ENCODE data around the gene RASSF4. TPM values are rescaled to one million over a fixed set of nuclear protein-coding genes. Genes with fewer than 3 reads are reported as not detected.

Gene RASSF4
- total RNA-seq, 2 experiments from 2014 or later: 1.2 to 3.1 TPM

DNA sequence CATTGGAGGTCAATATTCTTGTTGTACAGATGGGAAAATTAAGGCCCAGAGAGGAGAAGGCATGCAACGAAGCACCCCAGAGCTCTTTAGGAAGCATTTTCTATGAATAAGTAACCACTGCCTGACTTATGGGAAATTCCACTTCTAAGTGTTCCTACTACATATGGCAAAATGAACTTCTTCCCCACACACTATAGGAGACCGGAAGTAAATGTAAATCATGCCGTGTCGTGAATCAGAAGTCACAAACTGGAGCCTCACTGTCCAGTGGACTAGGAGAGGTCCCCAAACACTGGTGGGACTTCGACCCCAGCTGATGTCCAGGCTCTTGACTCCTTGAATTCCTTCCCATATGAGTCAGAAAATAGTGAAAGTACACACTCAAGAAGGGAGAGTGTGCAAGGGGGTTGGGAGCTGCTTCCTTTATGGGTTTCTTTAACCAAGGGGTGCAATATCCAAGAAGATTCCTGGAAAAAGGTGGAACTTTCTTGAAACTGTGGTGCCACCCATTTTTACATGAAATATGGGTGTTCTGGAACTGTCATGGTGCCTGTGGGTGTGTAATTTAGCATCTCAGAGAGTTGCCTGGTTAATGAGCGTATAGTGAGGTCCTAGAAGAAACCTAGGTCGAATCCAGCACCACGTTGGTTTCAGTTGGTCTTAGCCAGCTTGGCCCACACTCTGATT is 6.7 kb downstream of the RASSF4 start:
- peaks cover 2% of the 10 kb centered on the region for H3K36me3 Mint-ChIP-seq
- CTCF ChIA-PET: interaction anchor here (0.8 to 2.7 kb wide), 7 partner anchors 8 to 33 kb away, joined by 3 to 11 read pairs (median 4); partner anchors contain the start of gene DEPP1

DNA sequence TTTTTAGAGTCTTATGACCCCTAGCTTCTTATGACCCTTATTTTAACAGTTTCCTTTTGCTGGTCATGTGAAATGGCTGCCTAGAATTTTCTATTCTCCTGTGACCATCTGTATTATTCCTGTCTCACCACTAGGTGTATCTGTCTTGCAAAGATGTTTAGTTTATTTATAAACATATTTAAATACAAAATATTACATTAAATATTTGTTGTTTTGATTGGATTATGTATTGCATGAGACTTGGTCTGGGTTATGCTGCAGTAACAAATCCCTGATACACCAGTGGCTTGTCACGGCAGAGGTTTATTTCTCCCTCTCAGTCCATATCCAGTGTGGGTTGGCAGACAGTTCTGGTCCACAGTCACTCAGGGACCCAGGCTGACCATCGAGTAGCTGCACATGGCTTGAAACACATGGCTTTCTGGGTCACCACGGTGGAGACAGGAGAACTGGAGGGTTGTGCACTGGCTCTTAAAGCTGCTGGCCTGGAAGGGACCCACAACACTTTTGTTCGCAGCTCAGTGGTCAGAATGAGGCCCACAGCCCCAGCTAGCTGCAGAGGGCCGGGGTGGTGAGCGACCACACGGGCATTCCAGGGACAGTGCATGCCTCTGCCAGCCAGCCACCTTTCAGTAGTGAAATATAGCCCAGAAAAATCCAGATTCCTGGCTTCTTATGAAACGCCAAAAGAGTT is 7.4 kb downstream of the RASSF4 start:
- DNase-seq (no peak), ATAC-seq (no peak)
- H3K4me3 Mint-ChIP-seq: no peak overlapping the region
- peaks cover 2% of the 10 kb centered on the region for H3K36me3 Mint-ChIP-seq
- no peaks in the 10 kb centered on the region for H3K27me3 Mint-ChIP-seq
- H3K27ac Mint-ChIP-seq: no peak overlapping the region
- peaks cover 31% of the 10 kb centered on the region for H3K4me1 Mint-ChIP-seq
- CTCF ChIA-PET: interaction anchor here (0.8 to 5.2 kb wide), 7 partner anchors 9 to 34 kb away, joined by 3 to 38 read pairs (median 4); partner anchors contain the start of gene DEPP1
- H3K9me3 Mint-ChIP-seq (ENCODE audit: low read depth): no peaks in the 10 kb centered on the region

More for the DNA sequence above, 6.7 kb downstream of the RASSF4 start:
- H3K27me3 Mint-ChIP-seq: no peaks in the 10 kb centered on the region
- H3K4me1 Mint-ChIP-seq: peaks cover 31% of the 10 kb centered on the region
- H3K9me3 Mint-ChIP-seq (ENCODE audit: low read depth): no peaks in the 10 kb centered on the region
- no peak overlapping the region for H3K27ac Mint-ChIP-seq
- ATAC-seq: no peak
- no peak for DNase-seq
- H3K4me3 Mint-ChIP-seq: no peak overlapping the region

GRCh38 chr10:44967616-44968015 is 8.0 kb downstream of the RASSF4 start:
- Mint-ChIP-seq H3K27ac (peak overlapping the region; percentile 63), H3K36me3 (peaks cover 2% of the 10 kb centered on the region), H3K27me3 (no peaks in the 10 kb centered on the region), H3K9me3 (ENCODE audit: low read depth) (no peaks in the 10 kb centered on the region), H3K4me1 (peaks cover 31% of the 10 kb centered on the region), H3K4me3 (no peak overlapping the region)
- no peak for ATAC-seq
- CTCF ChIA-PET: interaction anchor here (2.7 to 5.2 kb wide), 2 partner anchors 9 to 35 kb away, joined by 11 to 38 read pairs; no protein-coding TSS in a partner anchor
- no peak for DNase-seq

- Mint-ChIP-seq H3K27me3 (no peaks in the 10 kb centered on the region), H3K4me3 (no peak overlapping the region), H3K9me3 (ENCODE audit: low read depth) (no peaks in the 10 kb centered on the region), H3K27ac (peak overlapping the region; percentile 63), H3K4me1 (peaks cover 31% of the 10 kb centered on the region), H3K36me3 (peaks cover 2% of the 10 kb centered on the region)
- CTCF ChIA-PET: interaction anchor here (1.2 to 5.2 kb wide), 2 partner anchors 35 to 40 kb away, joined by 4 to 38 read pairs; no protein-coding TSS in a partner anchor
- no peak for ATAC-seq
- no peak for DNase-seq
These were observed 8.5 kb downstream of the RASSF4 start for GRCh38 chr10:44968091-44968490.

DNA sequence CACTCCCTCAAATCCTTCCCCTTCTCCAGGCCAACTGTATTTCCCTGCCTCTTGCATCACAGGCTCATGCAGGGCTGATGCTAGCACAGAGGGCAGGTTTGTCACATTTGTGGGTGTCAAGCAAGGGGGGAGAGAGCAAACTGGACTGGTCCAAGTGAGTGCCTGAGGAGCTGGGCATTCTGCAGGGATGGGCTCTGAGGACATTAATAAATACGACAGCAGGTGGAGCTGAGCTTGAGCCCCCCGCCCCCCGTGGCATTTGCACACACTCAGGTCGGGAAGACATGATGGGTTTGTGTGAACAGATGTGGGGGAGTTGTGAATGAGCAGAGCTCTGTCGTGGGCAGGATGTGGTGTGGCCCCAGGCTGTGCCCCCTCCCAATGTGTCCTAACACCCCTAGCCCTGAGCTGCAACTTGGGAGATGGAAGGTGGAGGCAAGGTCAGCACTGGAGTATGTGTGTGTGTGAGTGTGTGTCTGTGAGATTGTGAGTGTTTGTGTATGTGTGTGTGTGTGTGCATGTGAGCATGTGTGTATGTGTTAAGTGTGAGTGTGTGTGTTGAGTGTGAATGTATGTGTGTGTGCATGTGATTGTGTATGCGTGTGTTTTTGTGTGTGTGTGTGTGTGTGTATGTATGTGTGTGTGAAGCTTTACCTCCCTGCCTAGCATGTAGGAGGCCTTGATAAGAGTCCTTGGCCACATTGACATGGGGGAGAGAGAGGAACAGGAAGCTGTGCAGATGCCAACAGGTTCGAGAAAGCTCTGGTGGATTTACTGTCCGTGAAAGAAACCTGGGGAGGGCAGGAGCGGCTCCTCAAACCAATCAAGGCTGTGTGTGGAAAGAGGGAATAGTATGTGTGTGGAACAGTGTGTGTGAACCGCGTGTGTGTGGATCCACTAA is 9.1 kb downstream of the RASSF4 start:
- Mint-ChIP-seq H3K4me1 (peaks cover 35% of the 10 kb centered on the region), H3K9me3 (ENCODE audit: low read depth) (no peaks in the 10 kb centered on the region)

GRCh38 chr10:44969854-44970253 is 10.3 kb downstream of the RASSF4 start:
- H3K9me3 Mint-ChIP-seq (ENCODE audit: low read depth): no peaks in the 10 kb centered on the region
- CTCF ChIA-PET: interaction anchor here (5.2 kb wide), 1 partner anchor 37 kb away, joined by 38 read pairs; no protein-coding TSS in a partner anchor

More for the DNA sequence above, 9.1 kb downstream of the RASSF4 start:
- Mint-ChIP-seq H3K27me3 (no peaks in the 10 kb centered on the region), H3K27ac (peak overlapping the region; percentile 38), H3K36me3 (peaks cover 2% of the 10 kb centered on the region), H3K4me3 (no peak overlapping the region)
- CTCF ChIA-PET: interaction anchor here (1.0 to 5.2 kb wide), 3 partner anchors 11 to 39 kb away, joined by 3 to 38 read pairs (median 4); partner anchors contain the start of gene DEPP1
- ATAC-seq (peak; percentile 77), DNase-seq (peak; percentile 77)

GRCh38 chr10:44970812-44971395 is 11.3 kb downstream of the RASSF4 start:
- no peak overlapping the region for H3K4me3 Mint-ChIP-seq
- no peaks in the 10 kb centered on the region for H3K9me3 Mint-ChIP-seq (ENCODE audit: low read depth)
- DNase-seq: no peak
- H3K27me3 Mint-ChIP-seq: no peaks in the 10 kb centered on the region
- no peak overlapping the region for H3K27ac Mint-ChIP-seq
- CTCF ChIA-PET: interaction anchor here (0.9 to 5.2 kb wide), 2 partner anchors 38 to 108 kb away, joined by 3 to 38 read pairs; no protein-coding TSS in a partner anchor
- H3K4me1 Mint-ChIP-seq: peaks cover 44% of the 10 kb centered on the region
- peaks cover 2% of the 10 kb centered on the region for H3K36me3 Mint-ChIP-seq
- ATAC-seq: no peak

More at GRCh38 chr10:44969854-44970253, 10.3 kb downstream of the RASSF4 start:
- Mint-ChIP-seq H3K4me1 (peaks cover 45% of the 10 kb centered on the region), H3K27ac (no peak overlapping the region), H3K27me3 (no peaks in the 10 kb centered on the region), H3K36me3 (peaks cover 2% of the 10 kb centered on the region), H3K4me3 (no peak overlapping the region)
- DNase-seq: no peak
- no peak for ATAC-seq

- H3K36me3 Mint-ChIP-seq: peaks cover 2% of the 10 kb centered on the region
- peaks cover 39% of the 10 kb centered on the region for H3K4me1 Mint-ChIP-seq
- H3K27ac Mint-ChIP-seq: no peak overlapping the region
- CTCF ChIA-PET: interaction anchor here (0.9 to 5.2 kb wide), 2 partner anchors 39 to 109 kb away, joined by 3 to 38 read pairs; no protein-coding TSS in a partner anchor
- no peak overlapping the region for H3K4me3 Mint-ChIP-seq
- no peak for ATAC-seq
- H3K27me3 Mint-ChIP-seq: no peaks in the 10 kb centered on the region
- no peaks in the 10 kb centered on the region for H3K9me3 Mint-ChIP-seq (ENCODE audit: low read depth)
- no peak for DNase-seq
These were observed 11.8 kb downstream of the RASSF4 start for GRCh38 chr10:44971434-44971833.

- H3K27me3 Mint-ChIP-seq: no peaks in the 10 kb centered on the region
These were observed 12.5 kb downstream of the RASSF4 start for GRCh38 chr10:44971935-44972757.

DNA sequence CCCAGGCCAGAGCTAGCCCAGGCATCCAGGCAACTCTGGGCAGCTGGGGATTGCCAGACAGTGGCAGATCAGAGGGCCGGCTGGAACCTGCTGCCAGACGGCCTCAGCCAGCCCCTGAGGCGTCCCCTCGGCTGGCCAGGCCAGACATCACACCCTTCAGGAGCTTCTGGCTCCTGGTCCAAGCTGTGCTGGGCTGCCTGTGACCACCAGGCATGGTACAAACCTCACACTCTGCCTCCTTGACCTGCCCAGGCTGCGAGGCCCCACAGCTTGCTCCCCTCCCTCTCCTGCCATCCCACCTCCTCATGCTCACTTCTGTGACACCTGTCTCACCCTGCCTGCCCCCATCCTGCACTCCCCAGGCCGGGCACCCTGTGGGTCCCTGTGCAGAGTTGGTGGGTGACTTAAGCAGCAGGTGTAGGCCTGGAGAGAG is 13.3 kb downstream of the RASSF4 start:
- Mint-ChIP-seq H3K36me3 (peaks cover 2% of the 10 kb centered on the region), H3K27ac (no peak overlapping the region), H3K4me3 (no peak overlapping the region), H3K9me3 (ENCODE audit: low read depth) (no peaks in the 10 kb centered on the region), H3K4me1 (peaks cover 29% of the 10 kb centered on the region), H3K27me3 (no peaks in the 10 kb centered on the region)
- CTCF ChIA-PET: interaction anchor here (0.8 to 2.7 kb wide), 6 partner anchors 8 to 40 kb away, joined by 4 to 22 read pairs (median 6); partner anchors contain the start of gene RASSF4
- no peak for DNase-seq
- ATAC-seq: no peak

More at GRCh38 chr10:44971935-44972757, 12.5 kb downstream of the RASSF4 start:
- DNase-seq (no peak), ATAC-seq (no peak)
- Mint-ChIP-seq H3K4me1 (peaks cover 35% of the 10 kb centered on the region), H3K36me3 (peaks cover 2% of the 10 kb centered on the region), H3K27ac (no peak overlapping the region), H3K9me3 (ENCODE audit: low read depth) (no peaks in the 10 kb centered on the region), H3K4me3 (no peak overlapping the region)
- CTCF ChIA-PET: interaction anchor here (0.9 to 5.2 kb wide), 3 partner anchors 39 to 110 kb away, joined by 3 to 38 read pairs (median 22); no protein-coding TSS in a partner anchor

DNA sequence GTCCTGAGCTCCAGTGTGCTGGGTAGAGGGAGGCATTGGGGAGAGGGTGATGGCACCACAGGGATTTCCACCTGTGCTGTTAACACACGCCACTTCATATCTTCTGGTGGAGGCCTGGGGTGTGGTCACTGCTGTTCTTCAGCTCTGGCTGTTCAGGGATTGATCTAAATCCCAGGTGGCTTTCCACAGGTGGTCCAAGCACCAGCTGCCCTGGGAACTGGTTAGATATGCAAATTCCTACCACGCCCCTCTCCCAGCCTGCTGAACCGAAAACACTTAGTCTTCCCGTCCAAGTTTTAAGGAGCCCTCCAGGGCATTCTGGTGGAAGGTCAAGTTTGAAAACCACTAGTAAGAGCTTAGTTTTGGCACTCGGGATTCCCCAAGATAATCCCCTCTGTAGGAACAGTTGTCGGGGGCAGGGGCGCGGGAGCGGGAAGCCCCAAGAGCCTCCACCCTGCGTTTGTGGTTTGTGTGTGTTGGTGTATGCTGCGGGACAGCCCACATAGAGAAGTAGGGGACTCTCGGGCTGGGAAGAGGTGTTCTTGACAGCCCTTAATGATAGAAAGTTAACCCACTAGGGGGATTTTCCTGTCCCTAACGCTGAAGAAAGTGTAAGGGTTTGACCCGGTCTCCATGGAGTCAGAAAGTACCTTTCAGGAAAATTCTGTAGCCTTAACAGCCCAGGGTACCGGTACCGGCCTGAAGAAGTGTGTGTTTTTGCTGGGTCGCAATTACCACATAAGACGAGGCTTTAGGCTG is 13.9 kb downstream of the RASSF4 start:
- no peak overlapping the region for H3K4me3 Mint-ChIP-seq
- ATAC-seq (no peak), DNase-seq (no peak)

More for the DNA sequence above, 13.9 kb downstream of the RASSF4 start:
- Mint-ChIP-seq H3K9me3 (ENCODE audit: low read depth) (no peaks in the 10 kb centered on the region), H3K4me1 (peaks cover 23% of the 10 kb centered on the region), H3K27me3 (no peaks in the 10 kb centered on the region), H3K27ac (no peak overlapping the region), H3K36me3 (peaks cover 2% of the 10 kb centered on the region)
- CTCF ChIA-PET: interaction anchor here (0.8 to 2.7 kb wide), 6 partner anchors 9 to 41 kb away, joined by 4 to 22 read pairs (median 6); partner anchors contain the start of gene RASSF4
